GM19463 (cell line): ENCODE results near the gene PFDN5.
"Not testable (repeated sequence)": the region's sequence is repeated elsewhere in the genome, so short reads cannot be mapped to it uniquely, and the experiment has no call there.

Source experiments
- ATAC-seq: cut with Tn5 transposase; IDR thresholded peaks from one replicate; pipeline ENCODE4 v1.9.1; 2021; ENCODE audit warnings: mild to moderate bottlenecking, moderate library complexity; ENCODE audit not compliant: unreplicated experiment

Gene PFDN5

DNA sequence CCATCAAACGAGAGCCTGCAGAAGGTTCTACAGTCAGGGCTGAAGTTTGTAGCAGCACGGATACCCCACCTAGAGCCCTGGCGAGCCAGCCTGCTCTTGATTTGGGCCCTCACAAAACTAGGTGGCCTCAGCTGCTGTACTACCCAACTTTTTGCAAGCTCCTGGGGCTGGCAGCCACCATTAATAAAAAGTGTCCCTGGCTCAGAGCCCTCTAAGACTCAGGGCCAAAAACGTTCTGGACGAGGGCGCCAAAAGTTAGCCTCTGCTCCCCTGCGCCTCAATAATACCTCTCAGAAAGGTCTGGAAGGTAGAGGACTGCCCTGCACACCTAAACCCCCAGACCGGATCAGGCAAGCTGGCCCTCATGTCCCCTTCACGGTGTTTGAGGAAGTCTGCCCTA lies 8.9 kb upstream of the PFDN5 start:
- no peak for ATAC-seq

- no peak for ATAC-seq
Observed at GRCh38 chr12:53287741-53288216, 7.6 kb upstream of the PFDN5 start.

DNA sequence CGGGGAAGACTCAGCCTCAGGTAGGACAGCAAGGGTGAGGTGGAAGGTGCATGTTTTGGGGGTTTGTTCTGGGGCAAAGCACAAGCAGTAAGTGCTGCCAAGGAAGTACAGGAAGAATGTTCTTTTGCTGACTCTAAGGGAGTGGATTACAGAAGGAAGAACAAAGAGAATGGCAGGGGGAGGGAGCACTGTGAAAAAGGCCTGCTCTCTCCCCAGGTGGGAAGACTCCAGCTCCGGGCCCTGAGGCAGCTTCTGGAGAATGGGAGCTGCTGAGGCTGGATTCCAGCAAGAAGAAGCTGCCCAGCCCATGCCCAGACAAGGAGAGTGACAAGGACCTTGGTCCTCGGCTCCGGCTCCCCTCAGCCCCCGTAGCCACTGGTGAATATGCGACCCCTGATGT lies 7.0 kb upstream of the PFDN5 start:
- no peak for ATAC-seq

DNA sequence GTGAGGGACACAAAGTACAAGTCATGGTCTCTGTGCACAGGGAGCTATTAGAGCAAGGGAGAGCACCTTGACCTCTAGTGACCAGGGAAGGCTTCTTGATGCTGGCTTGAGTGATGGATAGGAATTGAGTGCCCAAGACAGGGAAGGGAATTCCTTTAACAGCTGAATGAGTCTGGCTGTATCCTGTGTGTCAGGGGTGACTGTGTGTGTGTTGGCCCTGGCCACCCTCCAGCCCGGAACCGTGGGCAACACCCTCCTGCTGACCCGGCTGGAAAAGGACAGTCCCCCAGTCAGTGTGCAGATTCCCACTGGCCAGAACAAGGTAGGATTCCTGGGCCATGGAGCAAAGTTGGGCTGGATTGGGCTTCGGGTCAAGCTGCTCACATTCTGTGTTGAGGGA lies 5.5 kb upstream of the PFDN5 start:
- no peak for ATAC-seq

GRCh38 chr12:53290661-53291060 lies 4.7 kb upstream of the PFDN5 start:
- ATAC-seq: no peak

DNA sequence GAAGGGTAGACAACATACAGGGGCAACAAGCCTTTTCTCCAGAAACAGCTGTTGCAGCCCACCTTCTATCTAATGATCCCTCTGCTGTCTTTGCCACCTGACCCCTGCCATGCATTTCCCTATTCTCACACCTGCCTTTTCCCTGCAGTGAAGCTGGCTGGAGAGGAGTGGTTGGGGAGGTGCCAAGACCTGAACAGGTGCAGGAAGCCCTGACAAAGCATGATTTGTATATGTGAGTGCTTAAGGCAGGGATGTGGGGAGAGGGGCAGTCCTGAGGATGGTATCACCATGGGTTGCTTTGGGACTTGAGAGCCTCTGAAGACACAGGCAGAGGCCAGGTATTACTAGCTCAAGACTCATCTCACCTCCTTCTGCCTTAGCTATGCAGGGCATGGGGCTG lies 2.9 kb upstream of the PFDN5 start:
- no peak for ATAC-seq

DNA sequence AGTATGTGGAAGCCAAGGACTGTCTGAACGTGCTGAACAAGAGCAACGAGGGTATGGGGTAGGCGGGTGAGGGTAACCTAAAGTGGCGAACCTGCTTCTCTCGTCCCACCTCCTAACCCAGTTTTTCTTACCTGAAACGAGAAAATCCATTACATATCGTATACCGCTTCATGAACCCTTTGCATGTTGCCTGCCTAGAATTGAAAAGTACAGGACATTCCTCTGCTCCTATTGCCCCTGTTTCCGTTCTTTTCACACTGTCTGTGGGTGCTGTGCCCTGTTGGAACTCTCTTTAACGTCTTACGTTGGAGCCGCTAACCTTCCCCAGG lies 513 bp downstream of the PFDN5 start:
- ATAC-seq: no peak

- not testable (repeated sequence) for ATAC-seq
Observed at GRCh38 chr12:53297106-53297505, 1.8 kb downstream of the PFDN5 start.

GRCh38 chr12:53298164-53298563 lies 2.8 kb downstream of the PFDN5 start:
- ATAC-seq: no peak

DNA sequence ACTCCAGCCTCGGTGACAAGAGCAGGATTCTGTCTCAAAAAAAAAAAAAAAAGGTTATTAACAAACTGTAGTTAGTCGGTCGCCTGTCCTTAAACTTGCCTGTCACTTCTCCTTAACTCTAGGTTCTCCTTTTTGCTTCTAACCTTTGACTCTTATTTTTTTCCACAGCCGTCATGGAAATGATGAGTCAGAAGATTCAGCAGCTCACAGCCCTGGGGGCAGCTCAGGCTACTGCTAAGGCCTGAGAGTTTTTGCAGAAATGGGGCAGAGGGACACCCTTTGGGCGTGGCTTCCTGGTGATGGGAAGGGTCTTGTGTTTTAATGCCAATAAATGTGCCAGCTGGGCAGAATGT lies 3.7 kb downstream of the PFDN5 start:
- no peak for ATAC-seq

GRCh38 chr12:53299454-53300180 lies 4.3 kb downstream of the PFDN5 start, which contains the start of gene MYG1:
Gene MYG1 (plus strand): TSS chr12:53299695. CDS start chr12:53299738, 43 bp downstream.
- peak; percentile 80 for ATAC-seq

GRCh38 chr12:53300187-53300586 lies 4.8 kb downstream of the PFDN5 start:
- ATAC-seq: no peak

- no peak for ATAC-seq
Observed at GRCh38 chr12:53302903-53303302, 7.6 kb downstream of the PFDN5 start.

GRCh38 chr12:53306826-53307225 lies 11.5 kb downstream of the PFDN5 start:
- ATAC-seq: no peak

DNA sequence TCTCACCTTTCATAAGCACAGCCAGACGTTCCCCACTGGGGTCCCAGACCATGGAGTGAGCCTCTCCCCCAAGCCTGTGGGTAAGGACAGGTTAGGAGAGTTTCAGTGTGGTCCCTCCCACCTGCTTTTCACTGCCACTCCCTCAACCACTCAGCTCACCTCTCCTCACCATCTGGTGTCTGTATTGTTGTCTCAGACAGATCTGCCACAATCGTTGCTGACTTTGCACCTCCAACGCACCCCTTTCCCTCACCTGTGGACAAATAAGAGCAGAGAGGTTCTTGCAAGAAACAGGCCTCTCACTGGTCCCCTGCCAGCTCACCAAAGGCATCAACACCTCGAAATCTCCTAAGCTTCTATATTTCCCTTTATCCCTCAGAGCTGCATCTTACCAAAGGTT lies 12.9 kb downstream of the PFDN5 start:
- no peak for ATAC-seq

DNA sequence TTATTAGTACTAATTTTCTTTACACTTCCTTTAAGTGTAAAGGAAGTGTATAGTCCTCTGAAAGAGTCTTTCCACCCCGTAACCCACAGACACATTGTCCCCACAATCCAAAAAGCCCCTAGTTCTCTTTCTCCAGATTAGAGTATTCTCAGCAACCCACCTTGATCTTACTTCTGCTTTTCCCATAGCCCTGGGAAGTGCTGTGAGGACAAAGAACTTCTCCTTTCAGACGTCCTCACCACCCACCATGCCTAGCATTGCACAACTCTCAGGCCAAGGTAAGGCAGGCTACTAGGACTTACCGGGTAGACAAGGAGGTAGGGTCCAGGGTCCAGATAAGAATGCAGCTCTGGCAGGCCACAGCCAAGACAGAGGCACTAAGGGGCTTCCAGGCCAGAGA lies 18.7 kb downstream of the PFDN5 start:
- ATAC-seq: no peak

DNA sequence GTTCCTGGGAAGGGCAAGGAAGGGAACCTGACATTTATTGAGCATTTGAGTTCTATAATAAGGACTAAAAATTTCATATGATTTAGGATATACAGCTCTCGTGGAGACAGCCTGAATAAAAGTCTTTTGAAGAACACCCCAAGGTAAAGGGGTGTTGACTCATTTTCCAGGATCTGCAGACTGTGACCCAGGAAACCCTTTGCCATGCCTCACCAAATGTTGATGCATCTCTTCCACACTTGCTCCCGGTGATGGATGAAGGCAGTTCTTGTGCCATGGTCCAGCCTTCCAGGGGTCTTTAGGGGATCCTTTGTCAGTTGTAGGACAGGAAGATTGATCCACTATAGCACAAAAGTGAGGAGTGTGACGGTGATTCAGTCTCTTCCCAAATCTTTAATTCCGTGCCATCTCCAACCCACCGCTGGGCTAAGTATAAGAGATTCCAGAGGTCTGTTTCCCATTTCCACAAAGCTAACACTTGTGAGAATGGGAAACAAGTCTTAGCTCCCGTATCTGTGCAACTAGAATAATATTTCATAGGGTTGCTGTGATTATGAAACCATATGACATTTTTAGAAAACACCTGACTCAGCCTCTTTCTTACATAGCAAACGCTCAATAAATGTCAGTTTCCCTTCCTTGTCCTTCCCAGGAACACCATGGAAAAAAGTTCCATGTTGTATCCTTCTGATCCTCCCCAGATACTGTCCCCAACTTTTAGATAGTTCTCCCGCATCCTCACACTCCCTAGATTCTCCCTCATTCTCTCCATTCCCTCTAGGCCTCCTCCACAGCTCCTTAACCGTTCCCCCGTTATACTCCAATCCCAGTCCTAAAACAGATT lies 25.2 kb downstream of the PFDN5 start:
- no peak for ATAC-seq

GRCh38 chr12:53324113-53324778 lies 28.9 kb downstream of the PFDN5 start:
- ATAC-seq: peak; percentile 26

- ATAC-seq: peak; percentile 59
Observed at GRCh38 chr12:53324779-53325510, 29.6 kb downstream of the PFDN5 start.

GRCh38 chr12:53325511-53326061 lies 30.2 kb downstream of the PFDN5 start:
- ATAC-seq: no peak
